Activated CD4-positive, alpha-beta T cell treated with anti-CD3 and anti-CD28 coated beads, Interleukin-2, amount 10 ng/mL, durations not matched to agents 24 days and 14 days (primary cell): ENCODE measurements around the gene MPZL1. TPM values are rescaled to one million over a fixed set of nuclear protein-coding genes. Genes with fewer than 3 reads are reported as not detected.
"Not testable (repeated sequence)": the region's sequence is repeated elsewhere in the genome, so short reads cannot be mapped to it uniquely, and the experiment has no call there.

Experiments used
- DNase-seq: peaks from one replicate; pipeline ENCODE4 v3.0.0; 2022
- H3K27ac Mint-ChIP-seq: one replicate; pipeline ENCODE4 v1.8.0; 2022; ENCODE audit warnings: mild to moderate bottlenecking, mixed read lengths
- H3K27me3 Mint-ChIP-seq: one replicate; pipeline ENCODE4 v1.8.0; 2022; ENCODE audit warnings: mixed read lengths
- H3K36me3 Mint-ChIP-seq: one replicate; pipeline ENCODE4 v1.8.0; 2022; ENCODE audit warnings: low read depth, mild to moderate bottlenecking, mixed read lengths
- H3K4me1 Mint-ChIP-seq: one replicate; pipeline ENCODE4 v1.8.0; 2021; ENCODE audit warnings: mixed read lengths
- H3K4me3 Mint-ChIP-seq: one replicate; pipeline ENCODE4 v1.8.0; 2022; ENCODE audit warnings: mild to moderate bottlenecking, moderate library complexity, mixed read lengths
- H3K9me3 Mint-ChIP-seq: one replicate; pipeline ENCODE4 v1.8.0; 2021; ENCODE audit warnings: mixed read lengths
- intact Hi-C: fragments of 100-400 bp; cut with micrococcal nuclease; formaldehyde crosslinking; loops from one replicate; pipeline ENCODE4 v1.15.1; 2023
- total RNA-seq: library from RNA; stranded (reverse); gene quantifications from 2 replicates; pipeline ENCODE4 v1.2.3, GENCODE V29; 2022

Gene MPZL1
- total RNA-seq, 1 donor from 2014 or later: 41.8 TPM

DNA sequence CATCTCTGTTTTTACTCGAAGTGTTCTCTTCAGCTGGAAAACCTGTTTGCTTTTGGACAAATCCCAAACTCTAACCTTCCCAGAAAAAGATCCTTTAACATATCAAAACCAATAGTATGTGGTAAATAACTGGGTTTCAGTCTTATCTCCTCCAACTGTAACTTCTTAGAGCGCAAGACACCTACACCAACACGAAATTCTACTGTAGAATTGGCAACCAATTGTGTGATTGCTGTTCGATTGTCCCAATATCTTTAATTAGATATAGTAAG lies 5.8 kb upstream of the MPZL1 start:
- intact Hi-C loops: loop anchor here (1.0 to 10.0 kb wide), 6 partner anchors 87 to 491 kb away; partner anchors contain the start of genes DCAF6 and POU2F1
- no peak for DNase-seq
- Mint-ChIP-seq H3K27me3 (peaks cover 13% of the 10 kb centered on the region), H3K4me3 (peak overlapping the region; percentile 96), H3K27ac (peak overlapping the region; percentile 98), H3K4me1 (peaks cover 61% of the 10 kb centered on the region), H3K36me3 (peaks cover 3% of the 10 kb centered on the region), H3K9me3 (no peaks in the 10 kb centered on the region)

DNA sequence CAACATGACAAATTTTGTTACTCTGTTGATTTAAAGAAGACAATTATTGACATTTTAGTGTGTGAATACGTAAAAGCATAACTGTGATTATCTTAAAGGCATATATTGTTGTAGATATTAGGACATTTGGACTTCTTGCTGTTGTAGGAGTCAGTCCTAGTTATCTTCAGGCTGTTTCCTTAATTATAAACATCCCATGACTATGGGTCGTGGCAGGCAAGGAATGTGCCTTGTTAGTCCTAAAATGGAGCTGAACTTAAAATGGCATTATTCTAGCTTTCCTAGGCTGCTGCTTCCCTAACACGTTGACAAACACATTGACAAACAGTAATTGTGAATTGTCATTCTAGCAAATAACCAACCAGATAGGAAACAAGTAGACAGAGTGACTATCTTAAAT lies 4.4 kb upstream of the MPZL1 start:
- Mint-ChIP-seq H3K36me3 (peaks cover 5% of the 10 kb centered on the region), H3K27ac (peak overlapping the region; percentile 98), H3K27me3 (peaks cover 12% of the 10 kb centered on the region), H3K4me3 (peak overlapping the region; percentile 96), H3K9me3 (no peaks in the 10 kb centered on the region), H3K4me1 (peaks cover 67% of the 10 kb centered on the region)
- intact Hi-C loops: loop anchor here (5.0 to 10.0 kb wide), 2 partner anchors 365 to 493 kb away; partner anchors contain the start of gene POU2F1
- no peak for DNase-seq

DNA sequence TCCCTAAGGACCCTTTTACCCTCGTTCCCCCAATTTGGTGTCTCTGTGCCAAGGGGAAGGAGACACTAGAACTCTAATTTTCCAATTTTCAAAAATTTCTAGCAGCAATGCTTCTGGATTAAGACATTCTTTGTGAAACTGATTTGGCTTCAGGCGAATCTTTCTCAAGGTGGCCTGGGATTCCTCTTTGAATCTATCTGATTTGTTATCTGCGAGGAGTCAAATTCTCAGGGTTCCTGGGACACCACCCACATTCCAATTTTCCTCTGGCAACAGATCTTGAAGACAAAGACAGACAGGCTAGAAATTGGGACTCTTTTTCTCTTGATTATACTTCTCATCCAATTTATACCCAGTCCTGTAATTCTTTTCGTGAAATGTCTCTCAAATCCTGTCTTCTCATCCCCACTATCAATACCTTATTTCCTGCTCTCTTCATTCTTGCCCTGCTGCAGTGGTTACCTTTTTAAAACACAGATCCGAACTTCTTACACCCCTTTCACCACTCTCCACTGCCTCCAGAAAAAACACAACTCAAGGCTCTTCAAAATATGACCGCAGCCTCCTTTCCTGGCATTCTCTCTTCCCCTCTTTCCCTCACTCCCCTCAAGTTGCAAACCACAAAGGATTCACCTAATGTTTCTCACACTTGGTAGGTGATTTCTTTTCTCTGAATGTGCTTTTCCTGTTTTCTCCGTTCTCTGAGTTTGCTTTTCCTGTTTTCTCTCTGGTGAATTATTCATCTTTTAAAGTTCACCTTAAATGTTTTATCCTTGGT lies 2.7 kb upstream of the MPZL1 start:
- H3K4me3 Mint-ChIP-seq: peak overlapping the region; percentile 67
- peaks cover 6% of the 10 kb centered on the region for H3K36me3 Mint-ChIP-seq
- H3K27ac Mint-ChIP-seq: peak overlapping the region; percentile 76
- intact Hi-C loops: loop anchor here (5.0 to 10.0 kb wide), 2 partner anchors 363 to 494 kb away; partner anchors contain the start of gene POU2F1
- H3K27me3 Mint-ChIP-seq: peaks cover 2% of the 10 kb centered on the region
- H3K4me1 Mint-ChIP-seq: peaks cover 67% of the 10 kb centered on the region
- no peaks in the 10 kb centered on the region for H3K9me3 Mint-ChIP-seq
- peak; percentile 60 for DNase-seq

DNA sequence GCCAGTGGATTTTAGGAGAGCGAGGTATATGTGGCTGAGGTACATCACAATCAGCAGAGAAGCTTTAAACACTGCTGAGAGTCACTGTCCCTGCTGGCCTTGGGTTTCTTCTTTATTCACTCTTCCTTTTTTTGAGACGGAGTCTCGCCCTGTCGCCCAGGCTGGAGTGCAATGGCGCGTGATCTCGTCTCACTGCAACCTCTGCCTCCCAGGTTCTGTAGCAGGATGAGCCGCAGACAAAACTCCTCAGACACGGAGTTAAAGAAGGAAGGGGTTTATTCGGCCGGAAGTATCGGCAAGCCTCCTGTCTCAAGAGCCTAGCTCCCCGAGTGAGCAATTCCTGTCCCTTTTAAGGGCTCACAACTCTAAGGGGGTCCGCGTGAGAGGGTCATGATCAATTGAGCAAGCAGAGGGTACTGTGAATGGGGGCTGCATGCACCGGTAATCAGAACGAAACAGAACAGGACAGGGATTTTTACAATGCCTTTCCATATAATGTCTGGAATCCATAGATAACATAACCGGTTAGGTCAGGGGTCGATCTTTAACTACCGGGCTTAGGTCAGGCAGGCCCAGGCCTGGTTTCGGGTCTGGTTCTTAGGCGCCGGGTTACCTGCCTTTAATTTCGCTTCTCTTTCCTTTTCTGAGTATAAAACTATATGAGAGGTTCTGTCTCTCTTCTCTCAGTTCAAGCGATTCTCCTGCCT lies 1.9 kb upstream of the MPZL1 start:
- Mint-ChIP-seq H3K27ac (peak overlapping the region; percentile 76), H3K36me3 (peaks cover 10% of the 10 kb centered on the region), H3K4me3 (peak overlapping the region; percentile 67), H3K4me1 (peaks cover 68% of the 10 kb centered on the region)
- intact Hi-C loops: loop anchor here (2.0 to 10.0 kb wide), 3 partner anchors 57 to 495 kb away; partner anchors contain the start of gene POU2F1
- not testable (repeated sequence) for H3K27me3 Mint-ChIP-seq, H3K9me3 Mint-ChIP-seq
- DNase-seq: peak; percentile 66

DNA sequence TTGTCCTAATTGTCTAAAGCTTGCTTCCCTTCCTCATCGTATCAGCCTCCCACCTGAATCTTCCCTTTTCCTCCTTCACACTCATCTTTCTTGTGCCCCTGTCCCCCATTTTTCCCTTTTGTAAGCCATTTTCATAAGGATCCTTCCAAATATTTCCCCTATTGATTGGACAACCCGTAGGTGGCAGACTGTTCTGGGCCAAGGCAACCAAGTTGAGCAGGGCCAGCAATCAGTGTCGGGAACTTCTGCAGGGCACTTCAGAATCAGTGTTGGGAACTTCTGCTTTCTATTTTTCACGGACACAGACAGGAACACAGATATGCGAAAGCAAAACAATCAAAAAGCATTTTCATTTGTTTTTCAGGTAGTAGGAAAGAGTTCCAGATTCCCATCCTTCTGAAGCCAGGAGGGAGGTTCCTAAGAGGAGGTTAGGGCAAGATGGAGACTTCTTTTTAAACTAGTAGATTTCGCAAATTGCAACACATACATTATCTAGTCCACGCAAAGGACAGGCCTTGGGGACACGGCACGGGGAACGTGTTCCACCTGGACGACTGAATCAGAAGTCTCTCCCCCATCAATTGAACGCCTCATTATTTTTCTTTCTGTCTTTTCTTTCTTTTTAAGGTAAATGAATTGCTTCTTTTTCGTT lies 691 bp upstream of the MPZL1 start:
- H3K27me3 Mint-ChIP-seq: no peaks in the 10 kb centered on the region
- H3K4me1 Mint-ChIP-seq: peaks cover 64% of the 10 kb centered on the region
- intact Hi-C loops: loop anchor here (1.0 to 2.0 kb wide), 2 partner anchors 56 to 82 kb away; no protein-coding TSS in a partner anchor
- H3K36me3 Mint-ChIP-seq: peaks cover 10% of the 10 kb centered on the region
- H3K27ac Mint-ChIP-seq: peak overlapping the region; percentile 94
- DNase-seq: peak; percentile 63
- H3K9me3 Mint-ChIP-seq: no peaks in the 10 kb centered on the region
- H3K4me3 Mint-ChIP-seq: peak overlapping the region; percentile 96

DNA sequence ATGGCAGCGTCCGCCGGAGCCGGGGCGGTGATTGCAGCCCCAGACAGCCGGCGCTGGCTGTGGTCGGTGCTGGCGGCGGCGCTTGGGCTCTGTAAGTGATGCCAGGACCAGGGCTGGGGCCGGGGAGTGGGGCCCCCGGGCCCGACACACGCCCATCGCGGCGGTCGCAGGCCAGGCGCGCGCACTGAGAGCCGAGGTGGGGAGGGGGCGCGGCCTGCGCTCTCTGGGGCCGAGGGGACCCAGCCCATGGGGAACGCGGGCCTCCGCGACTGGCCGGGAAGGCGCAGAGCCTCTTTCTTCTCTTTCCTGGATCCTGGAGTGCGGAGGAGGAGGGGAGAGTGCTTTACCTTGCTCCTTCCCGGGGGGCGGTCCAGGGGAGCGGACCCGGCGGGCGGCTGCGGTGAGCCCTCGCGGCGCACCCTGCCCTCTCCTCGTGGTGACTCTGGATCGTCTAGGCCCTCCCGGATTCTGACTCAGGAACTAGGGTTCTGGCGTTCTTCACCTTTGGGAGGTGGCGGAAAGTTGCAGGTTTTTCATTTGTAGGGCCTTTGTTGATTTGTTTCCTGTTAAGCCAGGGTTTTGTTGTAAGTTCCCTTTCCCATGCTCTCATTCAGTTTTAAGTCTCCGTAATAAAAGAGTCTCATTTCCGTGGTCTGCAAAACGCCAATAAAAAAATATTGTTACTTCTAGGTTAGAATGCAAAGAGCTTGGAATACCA lies 529 bp downstream of the MPZL1 start:
- peak overlapping the region; percentile 43 for H3K27ac Mint-ChIP-seq
- peak overlapping the region; percentile 96 for H3K4me3 Mint-ChIP-seq
- H3K9me3 Mint-ChIP-seq: no peaks in the 10 kb centered on the region
- peaks cover 10% of the 10 kb centered on the region for H3K36me3 Mint-ChIP-seq
- intact Hi-C loops: loop anchor here (2.0 kb wide), 1 partner anchor 214 kb away; the partner anchor contains the start of genes DCAF6 and MPC2
- peak; percentile 80 for DNase-seq
- H3K4me1 Mint-ChIP-seq: peaks cover 60% of the 10 kb centered on the region
- no peaks in the 10 kb centered on the region for H3K27me3 Mint-ChIP-seq

DNA sequence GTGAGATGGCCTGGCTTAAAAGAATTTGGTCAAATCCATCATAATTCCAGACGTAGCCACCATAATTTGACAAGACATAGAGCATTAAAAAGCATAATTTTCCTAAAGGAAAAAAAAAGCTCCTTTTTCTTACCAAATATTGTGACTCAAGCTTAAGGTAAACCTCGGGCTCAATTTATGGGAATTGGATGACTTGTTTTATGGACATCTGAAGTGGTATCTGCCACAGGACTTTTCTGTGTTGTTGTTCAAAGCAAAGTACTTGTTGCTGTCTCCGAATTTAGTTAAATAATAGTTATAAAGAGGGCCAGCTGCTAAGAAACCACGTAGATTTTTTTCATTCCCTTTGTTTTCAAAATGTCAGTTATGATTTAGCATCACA lies 1.1 kb downstream of the MPZL1 start:
- Mint-ChIP-seq H3K4me1 (peaks cover 58% of the 10 kb centered on the region), H3K27ac (no peak overlapping the region)
- intact Hi-C loops: loop anchor here (2.0 kb wide), 1 partner anchor 214 kb away; the partner anchor contains the start of genes DCAF6 and MPC2

DNA sequence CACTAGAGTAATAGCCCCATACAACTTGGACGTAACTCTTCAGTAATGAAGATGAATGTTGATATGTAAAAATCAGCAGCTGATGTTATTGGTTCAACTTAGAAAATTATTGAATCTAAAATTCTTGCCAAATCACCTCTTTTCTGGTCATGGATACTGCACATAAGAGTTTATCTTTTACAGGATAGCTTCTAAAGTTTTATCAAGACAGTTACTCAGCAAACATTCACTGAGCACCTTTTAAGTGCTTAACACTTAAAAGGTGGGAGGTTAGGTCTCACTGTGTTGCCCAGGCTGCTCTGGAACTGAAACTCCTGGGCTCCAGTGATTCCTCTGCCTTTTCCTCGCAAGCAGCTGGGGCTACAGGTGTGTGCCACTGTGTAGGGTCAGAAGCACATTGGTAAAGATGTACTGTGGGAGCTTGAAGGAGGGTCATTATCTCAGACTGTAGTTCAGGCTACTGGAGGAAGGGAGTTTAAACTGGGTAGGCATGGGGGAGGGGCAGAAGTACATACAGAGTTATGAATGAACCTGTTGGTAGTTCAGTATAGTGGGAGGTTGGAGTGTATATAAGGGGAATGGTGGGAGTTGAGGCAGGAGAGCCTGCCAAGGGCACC lies 2.0 kb downstream of the MPZL1 start:
- Mint-ChIP-seq H3K4me1 (peaks cover 54% of the 10 kb centered on the region), H3K4me3 (peak overlapping the region; percentile 96)
- intact Hi-C loops: loop anchor here (2.0 kb wide), 1 partner anchor 213 kb away; the partner anchor contains the start of genes DCAF6 and MPC2

More for the DNA sequence above, 1.1 kb downstream of the MPZL1 start:
- no peak for DNase-seq
- peak overlapping the region; percentile 96 for H3K4me3 Mint-ChIP-seq
- H3K27me3 Mint-ChIP-seq: no peaks in the 10 kb centered on the region
- peaks cover 12% of the 10 kb centered on the region for H3K36me3 Mint-ChIP-seq
- H3K9me3 Mint-ChIP-seq: no peaks in the 10 kb centered on the region

DNA sequence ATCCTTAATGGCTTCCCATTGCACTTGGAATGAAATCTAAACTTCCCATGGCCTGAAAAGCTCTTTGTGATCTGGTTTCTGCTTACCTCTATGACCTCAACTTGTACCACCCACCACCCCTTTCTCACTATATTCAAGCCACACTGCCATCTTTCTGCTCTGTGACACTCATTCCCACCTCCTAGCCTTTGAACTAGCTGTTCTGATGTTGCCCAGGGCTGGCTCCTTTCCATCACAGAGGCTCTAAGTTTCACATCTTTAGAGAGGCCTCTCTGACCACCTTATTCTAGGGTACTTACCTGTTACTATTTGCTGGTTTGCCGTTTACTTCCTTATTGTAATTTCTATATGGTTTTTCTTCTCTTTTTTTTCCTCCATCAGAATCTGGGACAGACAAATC lies 4.2 kb downstream of the MPZL1 start:
- H3K9me3 Mint-ChIP-seq: no peaks in the 10 kb centered on the region
- H3K27ac Mint-ChIP-seq: no peak overlapping the region
- intact Hi-C loops: no loop called here
- H3K4me3 Mint-ChIP-seq: no peak overlapping the region
- peaks cover 32% of the 10 kb centered on the region for H3K4me1 Mint-ChIP-seq
- DNase-seq: no peak
- H3K36me3 Mint-ChIP-seq: peaks cover 22% of the 10 kb centered on the region
- H3K27me3 Mint-ChIP-seq: no peaks in the 10 kb centered on the region

More for the DNA sequence above, 2.0 kb downstream of the MPZL1 start:
- no peak for DNase-seq
- Mint-ChIP-seq H3K27me3 (no peaks in the 10 kb centered on the region), H3K9me3 (no peaks in the 10 kb centered on the region), H3K27ac (no peak overlapping the region), H3K36me3 (peaks cover 12% of the 10 kb centered on the region)

DNA sequence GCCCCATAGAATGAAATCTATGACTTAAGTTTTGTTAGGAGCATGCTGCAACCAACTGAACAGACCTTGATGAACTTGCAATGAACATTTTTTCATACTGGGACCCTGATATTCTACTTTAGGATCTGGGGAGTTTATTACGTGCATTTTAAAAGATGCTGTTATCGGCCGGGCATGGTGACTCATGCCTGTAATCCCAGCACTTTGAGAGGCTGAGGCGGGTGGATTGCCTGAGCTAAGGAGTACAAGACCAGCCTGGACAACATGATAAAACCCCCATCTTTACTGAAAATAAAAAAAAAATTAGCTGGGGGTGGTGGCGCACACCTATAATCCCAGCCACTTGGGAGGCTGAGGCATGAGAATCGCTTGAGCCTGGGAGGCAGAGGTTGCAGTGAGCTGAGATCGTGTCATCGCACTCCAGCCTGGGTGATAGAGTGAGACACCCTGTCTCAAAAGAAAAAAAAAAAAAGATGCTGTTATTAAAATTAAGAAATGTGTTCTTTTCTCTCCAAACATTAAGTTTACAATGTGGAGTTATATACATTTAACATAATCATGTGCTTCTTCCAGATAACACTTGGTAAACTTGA lies 7.1 kb downstream of the MPZL1 start:
- no peaks in the 10 kb centered on the region for H3K9me3 Mint-ChIP-seq
- peaks cover 25% of the 10 kb centered on the region for H3K36me3 Mint-ChIP-seq
- no peak overlapping the region for H3K27ac Mint-ChIP-seq
- H3K27me3 Mint-ChIP-seq: no peaks in the 10 kb centered on the region
- no peak overlapping the region for H3K4me3 Mint-ChIP-seq
- no peak for DNase-seq
- peaks cover 16% of the 10 kb centered on the region for H3K4me1 Mint-ChIP-seq
- intact Hi-C loops: no loop called here

DNA sequence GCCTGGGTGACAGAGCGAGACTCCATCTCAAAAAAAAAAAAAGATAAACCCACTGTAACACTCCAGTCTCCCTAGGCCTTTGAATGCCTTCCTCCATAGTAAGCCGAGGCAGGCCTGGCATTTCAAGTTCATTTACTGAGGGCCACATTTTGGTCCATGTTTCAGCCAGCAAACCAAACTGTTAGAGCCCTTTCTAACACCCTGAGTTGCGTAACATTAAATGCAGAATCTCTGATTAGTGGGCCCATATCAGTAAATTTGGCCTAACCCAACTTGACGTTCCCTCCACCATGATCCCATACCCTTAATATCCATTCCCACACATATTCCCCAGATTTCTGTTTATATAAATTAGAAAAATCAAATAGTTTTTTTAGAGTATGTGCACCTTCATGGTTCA lies 12.4 kb downstream of the MPZL1 start:
- intact Hi-C loops: no loop called here
- Mint-ChIP-seq H3K4me1 (peaks cover 3% of the 10 kb centered on the region), H3K4me3 (no peak overlapping the region), H3K9me3 (peaks cover 5% of the 10 kb centered on the region), H3K27me3 (no peaks in the 10 kb centered on the region), H3K27ac (no peak overlapping the region), H3K36me3 (peaks cover 26% of the 10 kb centered on the region)
- no peak for DNase-seq

DNA sequence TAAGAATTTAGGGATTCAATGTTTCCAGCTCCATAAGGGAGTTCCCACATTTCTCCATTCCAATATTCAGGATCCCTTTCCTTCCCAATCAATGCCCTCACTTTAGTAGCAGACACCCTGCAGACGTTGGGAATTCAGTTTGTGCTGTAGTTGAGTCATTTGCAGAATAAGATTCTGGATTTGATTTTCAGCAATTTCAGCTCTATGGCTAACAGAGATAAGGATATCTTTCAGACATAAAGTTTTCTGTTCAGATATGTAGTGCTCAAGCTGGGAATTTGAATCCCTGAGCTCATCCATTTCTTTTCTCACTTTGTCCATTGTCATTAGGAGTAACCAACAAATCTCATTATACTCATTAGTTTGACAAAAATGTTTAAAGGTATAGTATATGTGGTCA lies 13.1 kb downstream of the MPZL1 start:
- Mint-ChIP-seq H3K4me1 (peaks cover 3% of the 10 kb centered on the region), H3K27me3 (no peaks in the 10 kb centered on the region), H3K36me3 (peaks cover 27% of the 10 kb centered on the region), H3K4me3 (no peak overlapping the region), H3K27ac (no peak overlapping the region), H3K9me3 (peaks cover 8% of the 10 kb centered on the region)
- DNase-seq: no peak
- intact Hi-C loops: no loop called here
